ENCODE data around the gene LIPG. TPM values are rescaled to one million over a fixed set of nuclear protein-coding genes. Genes with fewer than 3 reads are reported as not detected.

The LIPG gene
- total RNA-seq, 2 donors from 2014 or later = 0.36 to 28.5 TPM

DNA sequence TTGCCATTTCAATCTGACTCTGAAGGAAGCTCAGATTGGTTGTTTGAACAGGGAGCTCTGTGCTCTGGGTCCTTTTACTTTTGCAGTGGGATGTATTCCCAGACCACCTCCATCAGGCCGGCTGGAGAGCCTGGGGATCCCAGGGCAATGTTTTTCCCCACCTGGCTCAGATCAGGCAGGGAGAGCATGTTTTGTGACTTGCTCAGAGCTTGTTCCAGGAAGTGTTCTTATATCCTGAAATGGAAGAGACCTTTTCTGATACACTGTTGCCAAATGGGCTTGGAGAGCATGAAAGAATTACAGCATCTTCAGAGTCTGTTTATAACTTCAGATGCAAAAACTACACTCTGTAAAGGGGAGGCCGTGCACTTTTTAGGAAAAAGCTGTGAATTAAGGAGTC is 56.0 kb downstream of the LIPG start:
- TF ChIP-seq POLR2AphosphoS5 (IDR thresholded peaks at IDR 0.05) (peak; percentile 53), CTCF (IDR thresholded peaks at IDR 0.05) (no peak), POLR2A (IDR thresholded peaks at IDR 0.05) (no peak)
- intact Hi-C loops (cut with DNase I) = no loop called here
- no peak overlapping the region for H3K27ac ChIP-seq
- no peak for DNase-seq (ENCODE audit: low spot score)
- peaks cover 21% of the 10 kb centered on the region for H3K4me1 ChIP-seq (replicated peaks)
- H3K4me3 ChIP-seq = no peak overlapping the region
- 43% methylated on average over 2 of the region's 2 CpGs for whole genome bisulfite sequencing
- H3K27me3 ChIP-seq (replicated peaks; ENCODE audit: insufficient read depth) = no peaks in the 10 kb centered on the region
- no peaks in the 10 kb centered on the region for H3K36me3 ChIP-seq
- no peaks in the 10 kb centered on the region for H3K9me3 ChIP-seq

DNA sequence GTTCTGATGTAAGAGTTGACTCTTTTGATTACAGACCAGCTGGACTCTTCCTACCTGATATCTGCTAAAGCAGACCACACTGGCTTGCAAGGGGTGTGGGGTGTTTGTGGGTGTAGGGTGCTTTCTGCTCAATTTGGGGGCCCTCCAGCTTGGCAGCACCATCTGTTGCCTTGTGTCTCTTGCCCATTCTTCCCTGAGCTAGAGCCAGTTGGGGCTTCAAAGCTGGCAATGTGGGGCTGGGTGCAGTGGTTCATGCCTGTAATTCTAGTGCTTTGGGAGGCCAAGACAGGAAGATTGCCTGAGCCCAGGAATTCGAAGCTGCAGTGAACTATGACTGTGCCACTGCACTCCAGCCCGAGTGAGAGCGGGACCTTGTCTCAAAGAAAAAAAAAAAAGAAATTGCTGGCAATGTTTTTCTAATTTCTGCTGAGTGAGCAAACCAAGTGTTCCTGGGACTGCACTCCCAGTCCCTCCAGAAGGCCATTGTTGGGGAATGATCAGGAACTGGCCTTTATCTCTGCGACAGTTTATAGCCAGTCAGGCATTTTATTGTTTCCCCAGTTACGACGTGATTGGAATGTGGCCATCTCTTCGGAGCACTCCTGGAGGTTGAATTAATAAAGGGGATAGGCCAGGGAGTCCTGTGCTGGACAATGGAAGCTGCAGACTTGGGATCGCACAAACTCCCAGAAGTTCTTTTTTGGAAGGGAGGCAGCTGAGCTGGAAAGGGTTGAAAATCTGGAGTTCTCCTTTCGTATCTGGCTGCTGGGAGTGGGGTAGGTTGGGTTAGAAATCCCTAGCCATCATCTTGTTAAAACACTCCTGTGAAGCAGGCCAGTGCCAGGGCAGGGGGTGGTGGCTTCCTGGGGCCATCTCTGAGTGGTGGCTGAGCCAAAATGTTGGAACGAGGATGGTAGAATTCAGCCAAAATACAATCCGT is 57.2 kb downstream of the LIPG start:
- DNase-seq (ENCODE audit: low spot score) = peak; percentile 35
- Histone ChIP-seq H3K27me3 (replicated peaks; ENCODE audit: insufficient read depth) (no peaks in the 10 kb centered on the region), H3K9me3 (no peaks in the 10 kb centered on the region), H3K27ac (peak overlapping the region; percentile 23 to 24), H3K36me3 (no peaks in the 10 kb centered on the region), H3K4me3 (no peak overlapping the region), H3K4me1 (replicated peaks) (peaks cover 9% of the 10 kb centered on the region)
- intact Hi-C loops (cut with DNase I) = no loop called here
- 12% methylated on average over 11 of the region's 11 CpGs for WGBS
- TF ChIP-seq POLR2AphosphoS5 (IDR thresholded peaks at IDR 0.05) (peak; percentile 57), POLR2A (IDR thresholded peaks at IDR 0.05) (no peak)

- Histone ChIP-seq H3K4me1 (replicated peaks) (peaks cover 9% of the 10 kb centered on the region), H3K27me3 (replicated peaks; ENCODE audit: insufficient read depth) (no peaks in the 10 kb centered on the region), H3K9me3 (no peaks in the 10 kb centered on the region), H3K4me3 (no peak overlapping the region), H3K27ac (no peak overlapping the region), H3K36me3 (no peaks in the 10 kb centered on the region)
- TF ChIP-seq POLR2A (IDR thresholded peaks at IDR 0.05) = no peak
- no peak for TF ChIP-seq POLR2AphosphoS5 (IDR thresholded peaks at IDR 0.05)
- no peak for TF ChIP-seq CTCF (IDR thresholded peaks at IDR 0.05)
- intact Hi-C loops (cut with DNase I) = loop anchor here (5.0 kb wide), 1 partner anchor 58 kb away; the partner anchor contains the start of gene LIPG
- no peak for DNase-seq (ENCODE audit: low spot score)
- 47% methylated on average over 7 of the region's 7 CpGs for WGBS
Observed at GRCh38 chr18:49619801-49620200, 57.9 kb downstream of the LIPG start.

DNA sequence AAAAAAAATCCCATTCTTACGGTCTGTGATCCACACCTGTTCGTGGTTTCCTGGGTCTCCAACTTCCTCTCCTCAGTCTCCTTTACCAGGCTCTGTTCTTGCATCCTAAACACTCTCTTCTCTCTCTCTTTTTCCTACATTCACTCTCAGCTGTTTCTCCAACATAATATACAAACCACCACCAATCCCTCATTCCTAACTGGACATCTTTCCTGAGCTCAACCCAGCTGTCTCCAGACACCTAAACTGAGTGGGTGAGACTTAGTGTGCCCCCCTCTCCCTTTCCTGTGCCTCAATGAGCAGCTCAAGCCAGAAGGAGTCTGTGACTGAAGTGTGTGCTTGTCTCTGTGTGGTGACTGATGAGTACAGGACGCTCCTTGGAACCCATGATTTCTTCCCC is 59.4 kb downstream of the LIPG start:
- intact Hi-C loops (cut with DNase I) = loop anchor here (5.0 kb wide), 1 partner anchor 59 kb away; the partner anchor contains the start of gene LIPG
- 76% methylated on average over 3 of the region's 3 CpGs for WGBS
- DNase-seq (ENCODE audit: low spot score) = no peak
- Histone ChIP-seq H3K4me1 (replicated peaks) (peaks cover 9% of the 10 kb centered on the region), H3K9me3 (no peaks in the 10 kb centered on the region), H3K4me3 (no peak overlapping the region), H3K36me3 (no peaks in the 10 kb centered on the region), H3K27me3 (replicated peaks; ENCODE audit: insufficient read depth) (no peaks in the 10 kb centered on the region), H3K27ac (no peak overlapping the region)
- TF ChIP-seq POLR2A (IDR thresholded peaks at IDR 0.05) (no peak), CTCF (IDR thresholded peaks at IDR 0.05) (no peak)

DNA sequence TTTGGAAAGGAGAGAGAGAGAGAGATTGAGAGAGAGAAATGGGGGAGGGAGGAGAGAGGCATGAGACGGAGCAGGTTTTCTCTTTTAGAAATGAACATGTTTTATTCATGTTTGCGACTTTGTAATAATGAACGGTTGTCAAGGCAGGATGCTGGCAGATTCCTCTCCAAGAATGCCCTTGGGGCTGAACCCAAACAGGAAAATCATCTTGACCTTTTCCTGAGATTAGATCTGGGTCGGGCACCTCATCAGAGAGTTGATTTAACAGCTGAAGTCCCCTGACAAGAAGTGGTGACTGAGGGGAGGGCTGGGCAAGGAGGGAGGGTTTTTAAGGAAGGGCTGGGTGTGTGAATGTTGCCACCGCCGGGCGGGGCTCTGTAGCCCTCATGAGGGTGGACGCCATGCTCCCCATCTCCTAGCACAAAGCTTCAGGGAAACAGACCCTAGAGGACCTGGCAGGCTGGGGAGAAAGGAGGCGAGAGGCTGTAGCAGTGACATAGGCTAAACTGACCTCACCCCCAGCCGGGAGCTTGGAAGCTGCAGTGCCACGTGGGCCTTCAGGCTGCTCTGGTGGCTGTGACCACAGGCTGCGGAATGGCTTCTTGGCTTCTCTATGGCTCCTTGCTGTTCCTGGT is 60.0 kb downstream of the LIPG start:
- no peaks in the 10 kb centered on the region for H3K36me3 ChIP-seq
- no peaks in the 10 kb centered on the region for H3K27me3 ChIP-seq (replicated peaks; ENCODE audit: insufficient read depth)
- no peak overlapping the region for H3K4me3 ChIP-seq
- H3K27ac ChIP-seq = no peak overlapping the region
- WGBS = 59% methylated on average over 12 of the region's 12 CpGs
- no peak for DNase-seq (ENCODE audit: low spot score)
- intact Hi-C loops (cut with DNase I) = loop anchor here (5.0 kb wide), 1 partner anchor 60 kb away; the partner anchor contains the start of gene LIPG
- TF ChIP-seq CTCF (IDR thresholded peaks at IDR 0.05) (no peak), POLR2A (IDR thresholded peaks at IDR 0.05) (no peak), POLR2AphosphoS5 (IDR thresholded peaks at IDR 0.05) (no peak)
- no peaks in the 10 kb centered on the region for H3K9me3 ChIP-seq
- H3K4me1 ChIP-seq (replicated peaks) = peaks cover 9% of the 10 kb centered on the region

All from prostate gland (tissue), 2 donors.